ENCODE results near the gene MRPL54. TPM values are rescaled to one million over a fixed set of nuclear protein-coding genes. Genes with fewer than 3 reads are reported as not detected.

Gene MRPL54
- total and polyA plus RNA-seq, 2 experiments from 2014 or later: 42.2 to 86.8 TPM

GRCh38 chr19:3778104-3778867 lies 15.8 kb downstream of the MRPL54 start:
- Histone ChIP-seq H2AFZ (no peak overlapping the region), H3K4me1 (ENCODE audit: insufficient read depth) (no peaks in the 10 kb centered on the region), H3K9me2 (replicated peaks; ENCODE audit: insufficient read depth) (no peaks in the 10 kb centered on the region), H3K27me3 (no peaks in the 10 kb centered on the region), H3K4me2 (no peak overlapping the region), H4K20me1 (ENCODE audit: insufficient read depth, poor library complexity, severe bottlenecking) (no peaks in the 10 kb centered on the region), H3K9me3 (ENCODE audit: low read depth) (peaks cover 2% of the 10 kb centered on the region), H3K36me3 (replicated peaks; ENCODE audit: insufficient read depth, low read depth) (no peaks in the 10 kb centered on the region), H3K27ac (no peak overlapping the region), H3K79me2 (no peaks in the 10 kb centered on the region), H3K4me3 (no peak overlapping the region)
- DNase-seq (ENCODE audit: low spot score): no peak
- TF ChIP-seq, protein P1, sequence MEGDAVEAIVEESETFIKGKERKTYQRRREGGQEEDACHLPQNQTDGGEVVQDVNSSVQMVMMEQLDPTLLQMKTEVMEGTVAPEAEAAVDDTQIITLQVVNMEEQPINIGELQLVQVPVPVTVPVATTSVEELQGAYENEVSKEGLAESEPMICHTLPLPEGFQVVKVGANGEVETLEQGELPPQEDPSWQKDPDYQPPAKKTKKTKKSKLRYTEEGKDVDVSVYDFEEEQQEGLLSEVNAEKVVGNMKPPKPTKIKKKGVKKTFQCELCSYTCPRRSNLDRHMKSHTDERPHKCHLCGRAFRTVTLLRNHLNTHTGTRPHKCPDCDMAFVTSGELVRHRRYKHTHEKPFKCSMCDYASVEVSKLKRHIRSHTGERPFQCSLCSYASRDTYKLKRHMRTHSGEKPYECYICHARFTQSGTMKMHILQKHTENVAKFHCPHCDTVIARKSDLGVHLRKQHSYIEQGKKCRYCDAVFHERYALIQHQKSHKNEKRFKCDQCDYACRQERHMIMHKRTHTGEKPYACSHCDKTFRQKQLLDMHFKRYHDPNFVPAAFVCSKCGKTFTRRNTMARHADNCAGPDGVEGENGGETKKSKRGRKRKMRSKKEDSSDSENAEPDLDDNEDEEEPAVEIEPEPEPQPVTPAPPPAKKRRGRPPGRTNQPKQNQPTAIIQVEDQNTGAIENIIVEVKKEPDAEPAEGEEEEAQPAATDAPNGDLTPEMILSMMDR (IDR thresholded peaks at IDR 0.05; ENCODE audit: poor library complexity): no peak
- 91% methylated on average over 34 of the region's 37 CpGs for WGBS (ENCODE audit: low lambda C conversion rate, missing lambda C conversion rate)

GRCh38 chr19:3778899-3779723 lies 16.6 kb downstream of the MRPL54 start:
- H3K4me3 ChIP-seq: no peak overlapping the region
- H2AFZ ChIP-seq: no peak overlapping the region
- H3K4me2 ChIP-seq: no peak overlapping the region
- H3K27me3 ChIP-seq: peaks cover 2% of the 10 kb centered on the region
- H3K4me1 ChIP-seq (ENCODE audit: insufficient read depth): no peaks in the 10 kb centered on the region
- H3K36me3 ChIP-seq (replicated peaks; ENCODE audit: insufficient read depth, low read depth): no peaks in the 10 kb centered on the region
- TF ChIP-seq EZH2phosphoT487 (IDR thresholded peaks at IDR 0.05; ENCODE audit: low read depth, severe bottlenecking, unreplicated experiment): no peak
- no peak for TF ChIP-seq EZH2 (IDR thresholded peaks at IDR 0.05; ENCODE audit: borderline replicate concordance)
- TF ChIP-seq, protein P1 (IDR thresholded peaks at IDR 0.05; ENCODE audit: poor library complexity): no peak
- H3K79me2 ChIP-seq: no peaks in the 10 kb centered on the region
- H4K20me1 ChIP-seq (ENCODE audit: insufficient read depth, poor library complexity, severe bottlenecking): no peaks in the 10 kb centered on the region
- no peak for DNase-seq (ENCODE audit: low spot score)
- 90% methylated on average over 33 of the region's 44 CpGs for WGBS (ENCODE audit: low lambda C conversion rate, missing lambda C conversion rate)
- H3K9me3 ChIP-seq (ENCODE audit: low read depth): peaks cover 2% of the 10 kb centered on the region
- H3K9me2 ChIP-seq (replicated peaks; ENCODE audit: insufficient read depth): no peaks in the 10 kb centered on the region
- no peak overlapping the region for H3K27ac ChIP-seq

- Histone ChIP-seq H3K36me3 (replicated peaks; ENCODE audit: insufficient read depth, low read depth) (no peaks in the 10 kb centered on the region), H3K4me2 (no peak overlapping the region), H3K27ac (no peak overlapping the region), H3K4me3 (no peak overlapping the region), H3K9me3 (ENCODE audit: low read depth) (peaks cover 2% of the 10 kb centered on the region), H3K27me3 (peaks cover 20% of the 10 kb centered on the region), H2AFZ (no peak overlapping the region), H3K9me2 (replicated peaks; ENCODE audit: insufficient read depth) (no peaks in the 10 kb centered on the region), H4K20me1 (ENCODE audit: insufficient read depth, poor library complexity, severe bottlenecking) (no peaks in the 10 kb centered on the region), H3K4me1 (ENCODE audit: insufficient read depth) (no peaks in the 10 kb centered on the region), H3K79me2 (no peaks in the 10 kb centered on the region)
- 96% methylated on average over 9 of the region's 9 CpGs for WGBS (ENCODE audit: low lambda C conversion rate, missing lambda C conversion rate)
- no peak for DNase-seq (ENCODE audit: low spot score)
- TF ChIP-seq, protein P1 (IDR thresholded peaks at IDR 0.05; ENCODE audit: poor library complexity): no peak
- TF ChIP-seq EZH2phosphoT487 (IDR thresholded peaks at IDR 0.05; ENCODE audit: low read depth, severe bottlenecking, unreplicated experiment): no peak
- TF ChIP-seq EZH2 (IDR thresholded peaks at IDR 0.05; ENCODE audit: borderline replicate concordance): no peak
Measured at GRCh38 chr19:3780786-3781304, 18.4 kb downstream of the MRPL54 start.

Measured in hepatocyte (in vitro differentiated cells).